HUES48 (cell line): Measurements from ENCODE around the gene FOXK1.
"Not testable (repeated sequence)": the region's sequence is repeated elsewhere in the genome, so short reads cannot be mapped to it uniquely, and the experiment has no call there.

Experiments used
- H3K27ac ChIP-seq: one replicate; pipeline ENCODE4 v1.7.0; 2013; ENCODE audit warnings: low read depth, low read length, inconsistent platforms
- H3K27me3 ChIP-seq: 2 replicates; pipeline ENCODE4 v1.6.1; 2013; ENCODE audit warnings: mild to moderate bottlenecking, low read length; ENCODE audit not compliant: control insufficient read depth, insufficient read depth
- H3K36me3 ChIP-seq: 2 replicates; pipeline ENCODE4 v1.6.1; 2013; ENCODE audit warnings: low read length; ENCODE audit not compliant: control insufficient read depth, insufficient read depth
- H3K4me1 ChIP-seq: 2 replicates; pipeline ENCODE4 v1.6.1; 2013; ENCODE audit warnings: mild to moderate bottlenecking, low read length; ENCODE audit not compliant: control insufficient read depth, insufficient read depth
- H3K4me3 ChIP-seq: 2 replicates; pipeline ENCODE4 v1.5.1; 2013; ENCODE audit warnings: mild to moderate bottlenecking, low read depth, low read length
- H3K9ac ChIP-seq: 2 replicates; pipeline ENCODE4 v1.6.1; 2013; ENCODE audit warnings: mild to moderate bottlenecking, low read depth, low read length, moderate library complexity
- H3K9me3 ChIP-seq: 2 replicates; pipeline ENCODE4 v1.6.1; 2013; ENCODE audit warnings: low read length; ENCODE audit not compliant: control insufficient read depth, insufficient read depth

FOXK1 gene

GRCh38 chr7:4687956-4688355 is 5.9 kb downstream of the FOXK1 start:
- Histone ChIP-seq H3K9ac (no peak overlapping the region), H3K4me3 (no peak overlapping the region), H3K36me3 (no peaks in the 10 kb centered on the region), H3K27me3 (peaks cover 3% of the 10 kb centered on the region; the same call in 1 of the 2 replicates), H3K27ac (no peak overlapping the region), H3K4me1 (peaks cover 8% of the 10 kb centered on the region; the same call in 1 of the 2 replicates), H3K9me3 (no peaks in the 10 kb centered on the region)

DNA sequence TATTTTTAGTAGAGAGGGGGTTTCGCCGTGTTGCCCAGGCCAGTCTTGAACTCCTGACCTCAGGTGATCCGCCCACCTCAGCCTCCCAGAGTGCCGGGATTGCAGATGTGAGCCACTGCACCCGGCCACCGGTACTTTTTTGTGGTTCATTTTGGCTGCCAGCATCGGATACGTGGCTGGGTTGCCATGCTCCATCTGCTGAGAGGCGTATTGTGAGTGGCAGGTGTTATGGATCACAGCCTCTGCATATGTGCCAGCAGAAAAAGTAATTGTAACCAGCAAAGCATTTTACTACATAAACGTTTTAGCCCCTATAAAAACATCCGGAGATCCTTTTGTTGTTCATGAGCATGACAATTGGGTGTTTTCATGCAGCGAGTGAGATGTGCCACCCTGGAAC is 7.1 kb downstream of the FOXK1 start:
- no peaks in the 10 kb centered on the region for H3K27me3 ChIP-seq
- no peaks in the 10 kb centered on the region for H3K9me3 ChIP-seq
- no peak overlapping the region for H3K9ac ChIP-seq
- H3K4me1 ChIP-seq, result peaks cover 6% of the 10 kb centered on the region; the same call in 1 of the 2 replicates
- no peaks in the 10 kb centered on the region for H3K36me3 ChIP-seq
- H3K27ac ChIP-seq, result no peak overlapping the region
- H3K4me3 ChIP-seq, result no peak overlapping the region

- Histone ChIP-seq H3K27me3 (no peaks in the 10 kb centered on the region), H3K27ac (no peak overlapping the region), H3K9me3 (no peaks in the 10 kb centered on the region), H3K4me1 (0 out of 2 replicates have a peak, but pooled peaks cover under 1% of the 10 kb centered on the region), H3K4me3 (no peak overlapping the region), H3K36me3 (no peaks in the 10 kb centered on the region), H3K9ac (no peak overlapping the region)
Measured at GRCh38 chr7:4689668-4690067, 7.6 kb downstream of the FOXK1 start.

DNA sequence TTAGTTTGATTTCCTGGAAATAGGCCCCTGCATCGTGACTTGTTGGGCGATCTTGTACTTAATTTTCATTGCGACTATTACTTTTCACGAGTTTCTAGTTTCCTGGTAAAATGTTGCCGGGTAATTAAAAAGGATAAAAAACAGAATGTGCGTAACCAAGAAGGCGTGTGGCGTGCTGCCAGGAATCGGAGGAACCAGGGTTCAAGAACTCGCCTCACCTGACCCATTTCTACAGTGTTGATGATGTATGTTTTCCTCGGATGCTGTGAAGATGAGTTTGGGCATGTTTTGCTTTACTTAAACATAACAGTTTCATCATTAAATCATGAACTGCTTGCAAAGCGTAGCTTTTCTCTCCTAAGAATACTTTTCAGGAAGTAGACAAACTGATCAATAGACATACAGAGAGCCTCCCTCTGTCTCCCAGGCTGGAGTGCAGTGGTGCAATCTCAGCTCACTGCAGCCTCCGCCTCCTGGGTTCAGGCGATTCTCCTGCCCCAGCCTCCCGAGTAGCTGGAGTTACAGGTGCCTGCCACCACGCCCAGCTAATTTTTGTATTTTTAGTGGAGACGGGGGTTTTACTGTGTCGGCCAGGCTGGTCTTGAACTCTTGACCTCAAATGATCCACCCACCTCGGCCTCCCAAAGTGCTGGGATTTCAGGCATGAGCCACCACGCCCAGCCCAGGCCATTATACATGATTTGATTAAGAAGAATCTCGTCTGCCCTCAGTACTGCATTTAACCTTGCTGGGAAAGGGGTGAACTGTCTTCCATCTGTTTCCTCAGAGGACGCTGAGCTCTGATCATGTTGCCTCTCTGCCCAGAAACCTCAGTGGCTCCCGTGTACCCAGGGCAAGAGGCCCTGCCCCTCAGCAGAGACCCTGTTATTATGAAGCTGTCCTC is 9.1 kb downstream of the FOXK1 start:
- Histone ChIP-seq H3K27ac (no peak overlapping the region), H3K4me1 (no peaks in the 10 kb centered on the region), H3K36me3 (no peaks in the 10 kb centered on the region), H3K9me3 (no peaks in the 10 kb centered on the region), H3K9ac (no peak overlapping the region), H3K4me3 (no peak overlapping the region), H3K27me3 (no peaks in the 10 kb centered on the region)

- H3K27ac ChIP-seq, result no peak overlapping the region
- H3K9me3 ChIP-seq, result no peaks in the 10 kb centered on the region
- no peaks in the 10 kb centered on the region for H3K36me3 ChIP-seq
- no peaks in the 10 kb centered on the region for H3K27me3 ChIP-seq
- no peaks in the 10 kb centered on the region for H3K4me1 ChIP-seq
- no peak overlapping the region for H3K4me3 ChIP-seq
- H3K9ac ChIP-seq, result no peak overlapping the region
Measured at GRCh38 chr7:4692055-4692454, 10.0 kb downstream of the FOXK1 start.

GRCh38 chr7:4692622-4693021 is 10.5 kb downstream of the FOXK1 start:
- H3K9me3 ChIP-seq, H3K9ac ChIP-seq, H3K27ac ChIP-seq: not testable (repeated sequence)

DNA sequence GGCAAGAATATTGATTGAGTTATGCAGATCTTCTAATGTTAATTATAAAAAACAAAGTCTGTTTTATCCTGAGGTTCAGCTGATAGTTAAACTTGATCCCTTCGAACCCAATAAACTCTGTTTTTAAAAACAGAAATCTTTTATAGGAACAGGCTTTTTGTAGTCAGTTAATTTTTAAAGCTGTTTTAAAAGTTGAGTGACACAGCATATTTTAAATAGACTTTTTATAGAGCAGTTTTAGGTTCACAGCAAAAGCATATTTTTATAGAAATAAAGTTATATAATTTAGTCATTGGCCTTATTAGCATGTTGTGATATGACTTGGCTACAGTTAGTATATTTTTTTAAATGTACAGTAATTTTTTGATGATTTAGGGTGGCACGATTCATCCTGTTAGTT is 11.1 kb downstream of the FOXK1 start:
- Histone ChIP-seq H3K27me3 (no peaks in the 10 kb centered on the region), H3K4me3 (no peak overlapping the region), H3K27ac (no peak overlapping the region), H3K4me1 (no peaks in the 10 kb centered on the region), H3K9ac (no peak overlapping the region), H3K9me3 (no peaks in the 10 kb centered on the region), H3K36me3 (no peaks in the 10 kb centered on the region)

More at GRCh38 chr7:4692622-4693021, 10.5 kb downstream of the FOXK1 start:
- H3K4me1 ChIP-seq, H3K36me3 ChIP-seq, H3K27me3 ChIP-seq, H3K4me3 ChIP-seq: not testable (repeated sequence)

- Histone ChIP-seq H3K27ac (no peak overlapping the region), H3K4me1 (no peaks in the 10 kb centered on the region), H3K36me3 (no peaks in the 10 kb centered on the region), H3K27me3 (no peaks in the 10 kb centered on the region), H3K4me3 (no peak overlapping the region), H3K9ac (no peak overlapping the region), H3K9me3 (no peaks in the 10 kb centered on the region)
Measured at GRCh38 chr7:4693749-4694148, 11.7 kb downstream of the FOXK1 start.

DNA sequence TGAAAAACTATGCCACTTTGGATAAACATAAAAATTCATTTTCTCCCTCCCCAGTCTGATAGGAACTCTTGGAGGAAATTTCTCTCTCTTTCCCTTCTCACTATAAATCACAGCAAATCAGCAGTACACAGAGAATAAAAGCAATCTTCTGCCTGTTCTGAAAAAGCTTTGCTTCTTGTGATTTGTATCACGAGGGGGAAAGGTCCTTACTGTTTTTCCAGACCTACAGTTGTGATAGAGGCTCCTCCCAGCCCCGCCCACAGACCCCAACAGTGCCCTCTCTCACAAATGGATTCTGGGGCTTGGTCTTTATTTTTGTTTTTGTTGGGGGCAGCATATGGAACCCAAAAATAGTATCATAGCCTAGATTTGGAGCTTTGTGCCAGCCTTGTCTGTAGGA is 12.2 kb downstream of the FOXK1 start:
- H3K4me3 ChIP-seq, result no peak overlapping the region
- H3K9me3 ChIP-seq, result no peaks in the 10 kb centered on the region
- no peaks in the 10 kb centered on the region for H3K27me3 ChIP-seq
- H3K27ac ChIP-seq, result no peak overlapping the region
- H3K4me1 ChIP-seq, result no peaks in the 10 kb centered on the region
- no peak overlapping the region for H3K9ac ChIP-seq
- H3K36me3 ChIP-seq, result no peaks in the 10 kb centered on the region

- Histone ChIP-seq H3K4me3 (no peak overlapping the region), H3K27ac (no peak overlapping the region), H3K4me1 (peaks cover 7% of the 10 kb centered on the region; the same call in 1 of the 2 replicates), H3K9me3 (no peaks in the 10 kb centered on the region), H3K27me3 (peaks cover 16% of the 10 kb centered on the region), H3K36me3 (no peaks in the 10 kb centered on the region), H3K9ac (no peak overlapping the region)
Measured at GRCh38 chr7:4698707-4699275, 16.7 kb downstream of the FOXK1 start.

DNA sequence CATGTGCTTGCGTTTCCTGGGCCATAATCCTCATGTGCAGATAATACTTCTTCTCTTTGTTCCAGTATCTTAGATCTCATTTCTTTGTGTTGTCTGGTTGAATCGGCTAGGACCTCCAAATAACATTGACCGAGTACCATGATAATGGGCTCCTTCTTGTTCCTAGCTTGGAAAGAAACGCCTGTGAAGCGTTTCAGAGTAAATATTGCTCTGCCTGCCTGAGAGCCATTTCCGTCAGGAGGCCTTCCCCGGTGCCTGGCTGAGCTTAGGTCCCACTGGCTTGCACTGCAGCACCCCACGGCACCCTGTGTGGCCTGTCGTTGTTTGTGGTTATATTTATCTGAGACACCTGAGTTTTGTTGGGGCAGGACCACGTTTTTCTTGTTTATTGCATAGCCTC is 17.7 kb downstream of the FOXK1 start:
- H3K27ac ChIP-seq, result no peak overlapping the region

More for the DNA sequence above, 17.7 kb downstream of the FOXK1 start:
- Histone ChIP-seq H3K4me1 (peaks cover 7% of the 10 kb centered on the region; the same call in 1 of the 2 replicates), H3K4me3 (no peak overlapping the region), H3K9ac (no peak overlapping the region), H3K27me3 (peaks cover 25% of the 10 kb centered on the region), H3K36me3 (no peaks in the 10 kb centered on the region), H3K9me3 (no peaks in the 10 kb centered on the region)
